Tibial nerve (tissue), 3 donors: ENCODE results near the gene MAU2.

Source experiments
- POLR2A ChIP-seq, 2 donors: fragments of 450-650 bp; IDR thresholded peaks; one replicate each; pipeline ENCODE4 v1.6.1; 2017; ENCODE audit warnings: antibody characterized with exemption in 2 of 2, mild to moderate bottlenecking in 2 of 2, moderate library complexity in 2 of 2
- TF ChIP-seq, protein P1 (sequence below), 5 experiments: fragments of 200-600 bp in 3 of 5; fragments of 450-650 bp in 2 of 5; sonication (generic) in 3 of 5; IDR thresholded peaks; one replicate each; pipeline ENCODE4 v1.5.1; 2016 to 2019; ENCODE audit warnings: antibody characterized with exemption in 5 of 5, mild to moderate bottlenecking in 3 of 5, moderate library complexity in 2 of 5

- TF ChIP-seq, protein P1, sequence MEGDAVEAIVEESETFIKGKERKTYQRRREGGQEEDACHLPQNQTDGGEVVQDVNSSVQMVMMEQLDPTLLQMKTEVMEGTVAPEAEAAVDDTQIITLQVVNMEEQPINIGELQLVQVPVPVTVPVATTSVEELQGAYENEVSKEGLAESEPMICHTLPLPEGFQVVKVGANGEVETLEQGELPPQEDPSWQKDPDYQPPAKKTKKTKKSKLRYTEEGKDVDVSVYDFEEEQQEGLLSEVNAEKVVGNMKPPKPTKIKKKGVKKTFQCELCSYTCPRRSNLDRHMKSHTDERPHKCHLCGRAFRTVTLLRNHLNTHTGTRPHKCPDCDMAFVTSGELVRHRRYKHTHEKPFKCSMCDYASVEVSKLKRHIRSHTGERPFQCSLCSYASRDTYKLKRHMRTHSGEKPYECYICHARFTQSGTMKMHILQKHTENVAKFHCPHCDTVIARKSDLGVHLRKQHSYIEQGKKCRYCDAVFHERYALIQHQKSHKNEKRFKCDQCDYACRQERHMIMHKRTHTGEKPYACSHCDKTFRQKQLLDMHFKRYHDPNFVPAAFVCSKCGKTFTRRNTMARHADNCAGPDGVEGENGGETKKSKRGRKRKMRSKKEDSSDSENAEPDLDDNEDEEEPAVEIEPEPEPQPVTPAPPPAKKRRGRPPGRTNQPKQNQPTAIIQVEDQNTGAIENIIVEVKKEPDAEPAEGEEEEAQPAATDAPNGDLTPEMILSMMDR (IDR thresholded peaks at IDR 0.05), result peak; percentile 60 to 73 (median 66)
- TF ChIP-seq POLR2A (IDR thresholded peaks at IDR 0.05), result no peak
These were observed 21.7 kb downstream of the MAU2 start for GRCh38 chr19:19342086-19343015.
